Retinal pigment epithelial cell (primary cell): ENCODE measurements around the gene R3HDM1.
A peak's percentile ranks its signal among the peaks of the same experiment; 100 is the strongest.

Experiments
- DNase-seq: peaks from one replicate; pipeline ENCODE4 v3.0.0-alpha.2; 2010; ENCODE audit warnings: low read depth
- H3K4me3 ChIP-seq: 2 replicates; pipeline ENCODE4 v1.5.1; 2011; ENCODE audit warnings: mild to moderate bottlenecking, low read length, control low read depth, moderate library complexity
- TF ChIP-seq, protein P1 (sequence below): conservative IDR thresholded peaks from 2 replicates; pipeline ENCODE4 v1.5.1; 2011; ENCODE audit warnings: low read depth, low read length, control low read depth, inconsistent platforms

Gene R3HDM1

DNA sequence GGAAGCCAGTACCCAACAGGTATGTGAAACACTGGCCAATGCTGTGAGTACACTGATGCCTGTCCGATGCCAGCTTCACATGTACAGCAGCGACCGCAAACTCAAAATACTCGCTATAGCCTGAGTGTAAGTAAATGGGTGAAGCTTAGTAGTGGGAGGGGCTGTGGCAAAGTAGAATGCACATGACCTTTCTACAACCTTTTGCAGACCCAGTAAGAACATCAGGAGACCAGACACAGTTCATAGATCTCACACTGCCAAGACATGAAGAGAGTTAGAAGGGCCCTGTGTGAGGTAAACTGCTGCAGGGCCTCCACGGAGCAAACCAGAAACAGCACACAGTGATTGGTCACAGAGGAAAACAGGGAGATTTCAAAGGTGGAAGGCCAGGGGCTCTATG is 201.3 kb downstream of the R3HDM1 start:
- no peak for DNase-seq
- TF ChIP-seq, protein P1, sequence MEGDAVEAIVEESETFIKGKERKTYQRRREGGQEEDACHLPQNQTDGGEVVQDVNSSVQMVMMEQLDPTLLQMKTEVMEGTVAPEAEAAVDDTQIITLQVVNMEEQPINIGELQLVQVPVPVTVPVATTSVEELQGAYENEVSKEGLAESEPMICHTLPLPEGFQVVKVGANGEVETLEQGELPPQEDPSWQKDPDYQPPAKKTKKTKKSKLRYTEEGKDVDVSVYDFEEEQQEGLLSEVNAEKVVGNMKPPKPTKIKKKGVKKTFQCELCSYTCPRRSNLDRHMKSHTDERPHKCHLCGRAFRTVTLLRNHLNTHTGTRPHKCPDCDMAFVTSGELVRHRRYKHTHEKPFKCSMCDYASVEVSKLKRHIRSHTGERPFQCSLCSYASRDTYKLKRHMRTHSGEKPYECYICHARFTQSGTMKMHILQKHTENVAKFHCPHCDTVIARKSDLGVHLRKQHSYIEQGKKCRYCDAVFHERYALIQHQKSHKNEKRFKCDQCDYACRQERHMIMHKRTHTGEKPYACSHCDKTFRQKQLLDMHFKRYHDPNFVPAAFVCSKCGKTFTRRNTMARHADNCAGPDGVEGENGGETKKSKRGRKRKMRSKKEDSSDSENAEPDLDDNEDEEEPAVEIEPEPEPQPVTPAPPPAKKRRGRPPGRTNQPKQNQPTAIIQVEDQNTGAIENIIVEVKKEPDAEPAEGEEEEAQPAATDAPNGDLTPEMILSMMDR: no peak
- H3K4me3 ChIP-seq: no peak overlapping the region

DNA sequence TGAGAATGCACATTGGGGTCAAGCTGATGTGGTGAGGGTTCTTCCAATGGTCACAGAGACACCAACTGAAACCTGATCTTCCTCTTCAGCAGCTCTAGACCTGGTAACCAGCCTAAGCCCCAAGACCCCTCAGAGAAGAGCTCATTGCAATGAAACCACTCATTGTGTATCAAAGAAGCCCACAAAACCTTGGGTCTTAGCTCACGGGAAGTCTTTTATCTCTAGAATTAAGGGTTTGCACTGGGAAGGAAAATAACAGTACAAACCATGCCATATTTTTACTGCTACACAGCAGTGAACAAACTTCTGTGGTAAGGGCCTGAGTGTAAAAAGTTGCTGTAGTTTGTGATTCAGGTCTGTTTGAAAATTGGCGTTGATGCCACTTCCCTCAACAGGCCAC is 201.8 kb downstream of the R3HDM1 start:
- DNase-seq: no peak
- TF ChIP-seq, protein P1: no peak
- H3K4me3 ChIP-seq: no peak overlapping the region

DNA sequence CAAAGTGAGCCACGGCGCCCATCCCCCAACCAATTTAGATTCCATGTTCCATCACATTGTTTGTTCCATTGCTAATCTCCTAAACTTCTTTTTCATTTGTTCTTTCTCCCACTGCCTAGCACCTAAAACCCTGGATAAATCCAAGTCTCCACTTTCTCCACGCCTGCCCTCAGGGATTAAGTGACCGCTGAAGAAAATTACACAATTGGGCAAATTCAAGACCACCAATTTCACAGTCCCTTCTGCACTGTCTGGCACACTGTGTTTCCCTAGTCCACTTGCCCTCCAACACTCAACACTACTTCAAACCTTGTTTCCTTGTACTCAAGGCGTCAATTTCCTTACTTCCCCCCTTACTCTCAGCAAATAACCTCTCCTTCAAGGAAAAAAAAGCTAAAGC is 205.3 kb downstream of the R3HDM1 start:
- TF ChIP-seq, protein P1: no peak
- DNase-seq: no peak
- no peak overlapping the region for H3K4me3 ChIP-seq

DNA sequence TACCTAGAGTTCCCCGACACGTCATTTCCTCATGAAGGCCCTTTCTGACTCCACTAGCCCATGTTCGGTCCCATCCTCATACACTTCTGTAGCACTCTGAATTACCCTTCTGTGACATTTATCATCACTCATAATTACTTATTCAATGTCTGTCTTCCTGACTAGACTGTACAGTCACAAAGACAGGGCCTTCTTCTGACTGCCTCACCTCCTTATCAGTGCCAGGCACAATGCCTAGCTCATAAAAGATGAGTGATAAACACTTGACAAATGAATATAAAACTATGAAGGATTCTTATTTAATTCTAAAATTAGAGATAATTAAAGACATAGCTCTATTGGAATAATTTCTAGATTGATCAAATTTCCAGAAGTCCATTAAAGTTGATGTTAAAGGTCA is 208.9 kb downstream of the R3HDM1 start:
- TF ChIP-seq, protein P1: no peak
- H3K4me3 ChIP-seq: no peak overlapping the region
- no peak for DNase-seq

DNA sequence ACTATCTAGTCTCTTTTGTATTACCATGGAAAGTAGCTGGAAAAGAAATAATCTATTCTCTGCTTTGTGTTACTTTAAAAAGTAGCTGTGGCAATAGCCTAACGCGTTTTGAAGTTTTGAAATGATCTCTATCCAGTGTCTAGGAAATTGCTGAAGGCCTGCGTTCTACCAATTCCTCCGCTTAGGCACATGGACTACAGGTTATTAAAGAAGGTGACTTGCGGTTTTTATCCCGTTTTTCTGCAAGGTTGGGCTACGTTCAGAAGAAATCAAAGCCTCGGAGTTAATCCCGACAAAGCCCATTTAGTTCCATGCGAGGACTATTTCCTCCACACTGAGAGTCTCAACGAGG is 209.7 kb downstream of the R3HDM1 start:
- DNase-seq: no peak
- H3K4me3 ChIP-seq: peak overlapping the region; percentile 86
- TF ChIP-seq, protein P1: no peak

DNA sequence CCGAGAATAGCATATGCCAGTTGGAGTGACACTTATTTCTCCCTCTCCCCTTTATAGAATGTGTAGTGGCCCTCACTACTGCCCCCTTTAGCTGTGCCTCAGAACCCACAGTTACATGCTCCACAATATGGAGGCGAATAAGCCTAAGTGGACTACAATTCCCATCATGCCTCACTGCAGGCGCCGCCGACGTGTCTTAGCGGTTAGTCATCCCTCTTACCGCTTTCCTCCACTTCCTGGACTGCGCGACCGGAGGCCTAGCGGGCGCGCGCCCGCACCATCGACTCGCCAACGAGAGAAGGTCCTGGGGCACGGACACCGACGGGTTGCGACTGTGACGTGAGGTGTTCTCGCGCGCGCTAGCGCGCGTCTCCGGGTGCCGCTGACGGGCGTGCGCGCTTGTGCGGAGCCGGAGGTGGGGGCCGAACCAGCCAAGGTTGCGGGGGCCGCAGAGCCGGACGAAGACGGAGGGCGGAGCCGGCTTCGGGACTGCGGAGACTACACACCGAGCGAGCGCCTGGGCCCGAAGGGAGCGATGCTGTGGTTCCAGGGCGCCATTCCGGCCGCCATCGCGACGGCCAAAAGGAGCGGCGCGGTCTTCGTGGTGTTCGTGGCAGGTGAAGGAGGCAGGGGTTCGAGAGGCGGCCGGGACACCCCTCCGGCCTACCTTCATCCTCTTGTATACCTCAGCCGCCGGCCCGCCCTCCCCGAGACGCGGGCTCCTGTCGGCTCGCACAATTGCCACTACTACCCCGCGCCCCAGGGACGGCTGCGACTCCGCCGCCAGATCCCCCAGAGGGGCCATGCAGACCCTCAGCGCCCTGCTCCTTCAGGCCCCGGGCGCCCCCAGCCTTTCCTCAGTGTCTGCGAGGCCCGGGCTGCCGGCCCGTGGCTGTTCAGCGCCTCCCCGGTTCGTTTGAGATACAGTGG is 210.4 kb downstream of the R3HDM1 start, which contains the start of gene UBXN4:
Gene UBXN4, plus strand, starts transcription at position 461 of the 930 bp plus-strand sequence. Its CDS starts 75 bp downstream, at position 536.
- DNase-seq: peak; percentile 98
- TF ChIP-seq, protein P1: peak; percentile 63
- H3K4me3 ChIP-seq: peak within 1 kb of the TSS; percentile 86

DNA sequence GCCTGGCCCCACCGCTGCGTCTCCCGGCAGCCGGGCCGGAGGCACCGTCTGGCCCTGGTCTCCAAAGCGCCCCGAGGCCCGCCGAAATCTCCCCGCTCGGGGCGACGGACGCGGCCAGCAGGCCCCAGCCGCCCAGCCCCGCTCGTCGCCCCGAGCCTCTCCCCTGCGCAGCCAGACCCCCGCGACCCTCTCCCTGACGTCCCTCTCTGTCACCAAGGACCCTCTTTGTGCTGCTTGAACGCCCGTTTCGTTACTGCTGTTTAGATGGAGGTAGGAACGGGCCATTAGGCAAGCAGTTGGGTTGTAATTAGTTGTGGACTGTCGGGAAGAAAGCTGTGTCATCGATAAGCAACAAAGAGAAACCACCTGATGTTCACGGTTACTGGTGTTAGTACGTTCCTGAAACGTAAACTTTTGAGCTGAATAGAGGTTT is 211.1 kb downstream of the R3HDM1 start:
- TF ChIP-seq, protein P1: no peak
- H3K4me3 ChIP-seq: peak overlapping the region; percentile 86
- peak; percentile 52 for DNase-seq
